Activated CD4-positive, alpha-beta T cell treated with anti-CD3 and anti-CD28 coated beads, Interleukin-2, amount 10 ng/mL, durations not matched to agents 24 days and 14 days (primary cell): ENCODE data around the gene AHNAK. TPM values are rescaled to one million over a fixed set of nuclear protein-coding genes. Genes with fewer than 3 reads are reported as not detected.
A peak's percentile ranks its signal among the peaks of the same experiment; 100 is the strongest.
"Not testable (repeated sequence)": the region's sequence is repeated elsewhere in the genome, so short reads cannot be mapped to it uniquely, and the experiment has no call there.

Source experiments
- DNase-seq: peaks from one replicate; pipeline ENCODE4 v3.0.0; 2022
- H3K27ac Mint-ChIP-seq: one replicate; pipeline ENCODE4 v1.8.0; 2022; ENCODE audit warnings: mild to moderate bottlenecking, mixed read lengths
- H3K27me3 Mint-ChIP-seq: one replicate; pipeline ENCODE4 v1.8.0; 2022; ENCODE audit warnings: mixed read lengths
- H3K36me3 Mint-ChIP-seq: one replicate; pipeline ENCODE4 v1.8.0; 2022; ENCODE audit warnings: low read depth, mild to moderate bottlenecking, mixed read lengths
- H3K4me1 Mint-ChIP-seq: one replicate; pipeline ENCODE4 v1.8.0; 2021; ENCODE audit warnings: mixed read lengths
- H3K4me3 Mint-ChIP-seq: one replicate; pipeline ENCODE4 v1.8.0; 2022; ENCODE audit warnings: mild to moderate bottlenecking, moderate library complexity, mixed read lengths
- H3K9me3 Mint-ChIP-seq: one replicate; pipeline ENCODE4 v1.8.0; 2021; ENCODE audit warnings: mixed read lengths
- intact Hi-C: fragments of 100-400 bp; cut with micrococcal nuclease; formaldehyde crosslinking; loops from one replicate; pipeline ENCODE4 v1.15.1; 2023
- total RNA-seq: library from RNA; stranded (reverse); gene quantifications from 2 replicates; pipeline ENCODE4 v1.2.3, GENCODE V29; 2022

The AHNAK gene
- total RNA-seq, 1 donor from 2014 or later: 91.5 TPM

DNA sequence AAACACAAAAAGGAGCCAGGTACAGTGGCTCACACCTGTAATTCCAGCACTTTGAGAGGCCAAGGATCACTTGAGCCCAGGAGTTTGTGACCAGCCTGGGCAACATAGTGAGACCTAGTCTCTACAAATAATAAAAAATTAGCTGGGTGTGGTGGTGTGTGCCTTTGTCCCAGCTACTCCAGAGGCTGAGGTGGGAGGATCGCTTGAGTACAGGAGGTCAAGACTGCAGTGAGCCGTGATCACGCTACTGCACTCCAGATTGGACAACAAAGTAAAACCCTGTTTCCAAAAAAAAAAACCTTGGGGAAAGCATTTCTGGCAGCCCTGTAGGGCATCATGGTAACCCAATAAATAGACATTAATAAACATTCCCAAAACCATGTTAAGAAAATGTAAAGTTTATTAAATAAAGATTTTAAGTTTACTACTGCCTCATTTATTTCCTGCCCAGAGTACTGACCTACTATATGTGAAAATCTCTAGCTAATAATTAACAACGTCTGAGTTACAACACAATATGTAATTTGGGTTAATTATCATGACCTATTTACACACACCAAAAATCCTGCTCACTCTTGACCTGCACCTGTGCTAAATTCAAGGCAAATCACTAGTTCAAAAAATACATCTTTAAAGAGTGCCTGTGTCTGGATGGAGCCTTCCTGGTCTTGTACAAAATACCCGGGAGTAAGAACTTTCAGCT lies 18.6 kb upstream of the AHNAK start:
- Mint-ChIP-seq H3K4me3 (no peak overlapping the region), H3K36me3 (peaks cover 69% of the 10 kb centered on the region), H3K27me3 (no peaks in the 10 kb centered on the region), H3K27ac (no peak overlapping the region), H3K4me1 (peaks cover 44% of the 10 kb centered on the region), H3K9me3 (no peaks in the 10 kb centered on the region)
- DNase-seq: no peak
- intact Hi-C loops: no loop called here

DNA sequence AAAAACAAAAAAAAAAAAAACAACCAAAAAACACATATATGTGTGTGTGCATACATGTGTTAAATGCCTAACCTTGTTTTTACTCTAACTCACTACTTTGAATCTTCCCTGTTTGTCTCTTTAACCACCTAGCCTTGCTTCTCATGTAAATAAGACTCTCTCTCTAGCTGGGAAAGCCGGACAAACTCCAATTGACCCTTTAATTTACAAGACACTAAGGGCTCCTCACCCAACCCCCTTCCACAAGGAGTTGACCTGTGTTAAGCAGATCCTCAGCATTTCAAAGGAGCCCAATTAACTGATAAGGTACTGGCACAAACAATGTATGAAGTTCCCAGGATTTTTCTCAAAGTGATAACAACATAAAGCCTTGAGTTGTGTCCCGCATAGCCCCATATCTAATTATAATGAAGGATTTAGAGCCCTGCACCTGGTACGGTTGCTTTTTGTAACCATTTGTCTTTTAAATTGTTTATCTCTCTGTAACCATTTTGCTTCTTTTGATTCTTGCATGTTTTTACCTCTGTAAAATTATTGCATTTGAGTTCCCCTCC lies 15.1 kb upstream of the AHNAK start:
- Mint-ChIP-seq H3K27ac (peak overlapping the region; percentile 73), H3K4me1 (peaks cover 53% of the 10 kb centered on the region), H3K36me3 (peaks cover 70% of the 10 kb centered on the region)
- intact Hi-C loops, H3K9me3 Mint-ChIP-seq, DNase-seq, H3K27me3 Mint-ChIP-seq, H3K4me3 Mint-ChIP-seq: not testable (repeated sequence)

DNA sequence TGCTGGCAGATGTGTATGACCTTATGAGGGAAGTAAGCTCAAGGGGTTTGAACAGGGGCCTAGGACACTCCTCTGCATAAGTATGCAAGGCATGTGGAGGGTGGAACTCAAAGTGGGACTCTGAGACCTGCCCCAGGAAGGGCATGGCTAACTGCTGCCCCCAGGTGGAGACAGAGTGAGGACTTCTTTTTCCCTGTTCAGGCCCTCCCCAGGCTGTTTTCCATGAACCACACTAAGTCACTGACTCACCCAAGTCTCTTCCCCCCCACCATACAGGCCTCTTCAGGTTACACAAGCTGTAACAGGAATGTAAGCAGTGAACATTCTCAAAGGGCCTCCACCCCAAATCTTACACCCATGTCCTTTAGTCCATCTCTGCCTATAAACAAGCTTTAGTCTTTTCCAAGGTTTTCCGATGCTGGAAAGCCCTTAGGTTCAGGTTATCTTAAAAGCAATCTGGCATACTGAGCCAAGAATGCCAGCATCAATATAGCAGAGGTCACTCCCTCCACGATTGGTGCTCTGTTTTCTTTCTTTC lies 14.0 kb upstream of the AHNAK start:
- H3K9me3 Mint-ChIP-seq: no peaks in the 10 kb centered on the region
- peak overlapping the region; percentile 75 for H3K27ac Mint-ChIP-seq
- no peaks in the 10 kb centered on the region for H3K27me3 Mint-ChIP-seq
- DNase-seq: peak; percentile 93
- peak overlapping the region; percentile 30 for H3K4me3 Mint-ChIP-seq
- intact Hi-C loops: loop anchor here (1.0 kb wide), 2 partner anchors 9 to 18 kb away; no protein-coding TSS in a partner anchor
- peaks cover 55% of the 10 kb centered on the region for H3K4me1 Mint-ChIP-seq
- peaks cover 67% of the 10 kb centered on the region for H3K36me3 Mint-ChIP-seq

DNA sequence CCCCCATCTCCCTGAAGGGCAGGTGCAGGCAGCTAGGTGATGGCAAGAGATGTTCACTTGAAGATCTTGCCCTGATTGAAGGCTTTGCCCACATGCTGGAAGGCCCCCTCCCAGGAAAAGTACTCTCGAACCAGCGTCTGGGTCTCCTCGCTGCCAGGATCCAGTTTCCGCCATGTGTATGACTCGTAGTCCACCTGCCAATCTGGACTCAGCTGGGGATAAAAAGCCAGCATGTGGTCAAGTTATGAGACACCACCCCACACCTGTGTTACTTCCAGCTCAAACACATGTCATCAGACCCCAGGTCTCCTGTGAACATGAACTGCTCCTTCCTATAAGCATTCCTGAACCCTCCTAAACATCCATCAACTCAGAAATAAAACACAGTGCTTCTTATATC lies 13.0 kb upstream of the AHNAK start:
- not testable (repeated sequence) for H3K9me3 Mint-ChIP-seq, H3K27me3 Mint-ChIP-seq, DNase-seq
- H3K4me3 Mint-ChIP-seq: peak overlapping the region; percentile 57
- H3K36me3 Mint-ChIP-seq: peaks cover 62% of the 10 kb centered on the region
- intact Hi-C loops: loop anchor here (1.0 to 10.0 kb wide), 5 partner anchors 8 to 735 kb away; partner anchors contain the start of genes FADS2 and TUT1
- H3K27ac Mint-ChIP-seq: peak overlapping the region; percentile 72
- peaks cover 62% of the 10 kb centered on the region for H3K4me1 Mint-ChIP-seq

DNA sequence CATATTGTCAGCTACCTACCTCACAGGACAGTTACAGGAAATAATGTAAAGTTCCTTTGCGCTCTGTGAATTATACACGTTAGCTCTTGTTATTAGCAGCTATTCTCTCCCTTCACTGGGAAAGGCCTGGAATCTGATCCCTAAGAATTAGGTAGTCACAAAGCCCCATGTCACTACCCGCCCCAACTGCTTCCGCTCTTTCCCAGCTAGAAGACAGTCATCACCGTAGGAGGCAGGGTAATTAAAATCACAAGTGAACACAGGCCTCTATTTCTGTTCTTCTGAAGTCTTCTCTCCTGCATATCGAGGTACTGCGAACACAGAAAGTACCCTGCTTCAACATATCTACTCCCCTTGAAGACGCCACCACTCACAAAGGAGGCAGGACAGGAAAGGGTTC lies 12.6 kb upstream of the AHNAK start:
- peaks cover 62% of the 10 kb centered on the region for H3K36me3 Mint-ChIP-seq
- DNase-seq: no peak
- no peaks in the 10 kb centered on the region for H3K9me3 Mint-ChIP-seq
- peak overlapping the region; percentile 72 for H3K27ac Mint-ChIP-seq
- peak overlapping the region; percentile 57 for H3K4me3 Mint-ChIP-seq
- no peaks in the 10 kb centered on the region for H3K27me3 Mint-ChIP-seq
- intact Hi-C loops: loop anchor here (5.0 to 10.0 kb wide), 3 partner anchors 33 to 734 kb away; partner anchors contain the start of genes FADS2 and TUT1
- peaks cover 67% of the 10 kb centered on the region for H3K4me1 Mint-ChIP-seq

DNA sequence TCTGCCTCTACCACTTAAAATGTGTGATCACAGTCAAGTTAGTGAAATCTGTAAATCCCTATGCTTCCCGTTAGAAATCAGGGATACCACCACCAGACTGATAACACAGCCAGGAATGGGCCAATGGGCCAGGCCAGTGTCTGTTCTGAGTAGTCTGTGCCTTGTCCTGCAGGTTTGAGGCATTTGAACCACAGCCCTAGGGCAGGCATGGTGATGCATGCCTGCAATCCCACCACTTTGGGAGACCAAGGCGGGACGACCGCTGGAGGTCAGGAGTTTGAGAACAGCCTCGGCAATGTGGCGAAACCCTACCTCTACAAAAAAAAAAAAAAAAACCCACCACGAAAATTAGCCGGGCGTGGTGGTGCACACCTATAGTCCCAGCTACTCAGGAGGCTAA lies 12.1 kb upstream of the AHNAK start:
- H3K4me3 Mint-ChIP-seq: no peak overlapping the region
- H3K36me3 Mint-ChIP-seq: peaks cover 59% of the 10 kb centered on the region
- no peaks in the 10 kb centered on the region for H3K9me3 Mint-ChIP-seq
- DNase-seq: no peak
- H3K4me1 Mint-ChIP-seq: peaks cover 70% of the 10 kb centered on the region
- peak overlapping the region; percentile 72 for H3K27ac Mint-ChIP-seq
- intact Hi-C loops: loop anchor here (5.0 to 10.0 kb wide), 3 partner anchors 34 to 734 kb away; partner anchors contain the start of genes FADS2 and TUT1
- H3K27me3 Mint-ChIP-seq: no peaks in the 10 kb centered on the region

DNA sequence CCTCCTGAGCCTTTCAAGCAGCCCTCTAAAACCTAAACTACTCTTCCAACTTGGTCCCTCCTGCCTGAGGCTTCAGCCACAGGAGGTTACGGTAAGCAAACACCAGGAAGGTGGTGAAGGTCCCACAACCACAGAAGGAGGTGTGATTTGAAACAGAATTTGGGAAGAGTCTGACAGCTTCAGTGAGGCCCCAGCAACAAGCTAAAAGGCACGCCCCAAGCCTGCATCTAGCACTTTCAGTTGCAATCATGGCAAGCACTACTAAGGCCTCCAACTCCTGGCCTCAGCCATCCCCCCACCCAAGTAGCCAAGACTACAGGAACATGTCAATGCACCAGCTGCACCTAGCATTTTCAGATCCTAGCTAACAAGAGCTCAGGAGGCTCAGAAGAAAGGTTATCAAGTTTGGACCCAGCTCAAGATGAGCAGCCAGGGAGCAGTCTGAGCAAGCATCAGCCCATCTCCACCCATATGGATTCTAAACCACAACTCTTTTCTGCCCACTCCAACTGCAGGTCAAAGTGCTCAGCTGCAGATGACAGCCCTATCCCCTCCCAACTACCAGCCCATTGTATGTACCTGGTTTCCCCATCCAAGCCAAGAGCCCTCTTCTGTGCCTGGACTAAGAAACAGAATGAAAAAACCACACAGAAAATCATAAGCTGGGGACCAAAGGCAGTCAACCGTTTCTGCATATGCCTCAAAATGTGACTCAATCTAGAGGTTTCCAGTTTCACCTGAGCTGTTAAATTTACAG lies 10.4 kb upstream of the AHNAK start:
- peak; percentile 94 for DNase-seq
- intact Hi-C loops: loop anchor here (1.0 to 10.0 kb wide), 7 partner anchors 11 to 732 kb away; partner anchors contain the start of genes AHNAK, EEF1G, FADS2 and TUT1
- H3K4me3 Mint-ChIP-seq: peak overlapping the region; percentile 78
- H3K27ac Mint-ChIP-seq: peak overlapping the region; percentile 98
- H3K4me1 Mint-ChIP-seq: peaks cover 82% of the 10 kb centered on the region
- no peaks in the 10 kb centered on the region for H3K27me3 Mint-ChIP-seq
- peaks cover 52% of the 10 kb centered on the region for H3K36me3 Mint-ChIP-seq
- H3K9me3 Mint-ChIP-seq: no peaks in the 10 kb centered on the region

DNA sequence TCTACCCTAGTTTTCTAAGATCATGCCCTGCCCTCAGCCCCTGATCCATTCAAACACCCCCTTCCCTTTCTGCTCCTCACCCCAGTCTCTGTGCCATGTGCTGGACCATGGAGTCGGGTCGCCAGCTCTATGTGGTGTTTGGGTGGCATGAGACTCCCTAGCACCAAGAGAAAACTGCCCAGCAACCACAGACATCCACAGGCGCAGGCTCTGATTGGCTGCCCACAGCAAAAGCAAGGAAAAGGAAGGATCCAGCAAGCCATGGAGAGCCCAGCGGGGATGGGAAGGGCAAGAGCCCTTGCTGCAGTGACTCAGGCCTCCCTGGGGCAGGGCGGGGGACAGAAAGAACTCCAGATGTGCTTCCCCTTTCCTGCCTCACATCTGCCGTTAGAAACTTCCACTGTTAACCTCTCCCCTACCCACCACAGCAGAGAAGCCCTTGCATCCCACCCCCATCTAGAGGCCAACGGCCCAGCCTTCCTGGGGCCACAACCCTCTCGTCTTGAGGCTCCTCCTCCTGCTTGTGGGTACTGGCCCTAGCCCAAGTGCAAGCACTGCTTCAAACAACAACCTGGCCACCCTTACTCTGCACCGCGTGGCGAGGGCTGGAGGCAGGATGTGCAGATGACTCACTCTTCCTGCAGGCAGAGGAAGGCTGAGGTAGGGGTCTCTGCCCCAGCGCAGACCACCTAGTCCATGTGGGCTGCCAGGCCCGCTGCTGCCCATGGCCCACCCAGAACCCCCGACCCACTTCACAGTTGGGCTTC lies 9.7 kb upstream of the AHNAK start:
- H3K27me3 Mint-ChIP-seq: peaks cover 2% of the 10 kb centered on the region
- intact Hi-C loops: loop anchor here (1.0 to 10.0 kb wide), 6 partner anchors 10 to 731 kb away; partner anchors contain the start of genes AHNAK, EEF1G, FADS2 and TUT1
- peak; percentile 96 for DNase-seq
- peaks cover 47% of the 10 kb centered on the region for H3K36me3 Mint-ChIP-seq
- H3K4me3 Mint-ChIP-seq: peak overlapping the region; percentile 78
- peak overlapping the region; percentile 98 for H3K27ac Mint-ChIP-seq
- H3K4me1 Mint-ChIP-seq: peaks cover 86% of the 10 kb centered on the region
- H3K9me3 Mint-ChIP-seq: no peaks in the 10 kb centered on the region

DNA sequence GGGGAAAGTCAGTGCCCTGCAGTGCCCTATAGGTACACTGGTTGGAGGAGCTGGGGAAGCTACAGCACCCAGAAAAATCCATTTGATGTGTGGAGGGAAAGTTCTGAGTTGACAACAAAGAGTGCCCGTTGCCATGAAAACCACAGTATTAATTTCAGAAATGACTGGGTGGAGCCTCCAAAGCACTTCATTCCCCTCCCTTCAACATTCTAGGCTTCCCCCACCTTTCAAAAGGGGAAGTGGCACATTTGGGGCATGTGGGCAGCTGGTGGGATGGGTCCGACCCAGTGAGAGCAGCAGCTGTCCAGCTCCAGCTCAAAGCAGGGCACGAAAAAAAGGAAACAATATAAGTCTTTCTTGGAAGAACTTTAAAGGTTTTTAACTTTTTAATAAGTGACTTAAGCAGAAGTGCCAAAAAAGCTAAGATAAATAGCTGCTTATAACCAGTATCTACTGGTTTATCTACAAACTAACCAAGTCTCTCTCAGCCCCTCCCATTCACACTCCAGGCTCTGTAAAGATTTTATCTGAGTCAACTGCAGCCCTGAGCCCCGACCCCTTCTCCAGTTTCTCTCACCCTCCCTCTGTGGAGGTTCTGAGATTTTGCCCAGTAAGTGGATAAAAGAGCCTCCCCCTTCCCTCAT lies 9.0 kb upstream of the AHNAK start:
- peak overlapping the region; percentile 98 for H3K27ac Mint-ChIP-seq

DNA sequence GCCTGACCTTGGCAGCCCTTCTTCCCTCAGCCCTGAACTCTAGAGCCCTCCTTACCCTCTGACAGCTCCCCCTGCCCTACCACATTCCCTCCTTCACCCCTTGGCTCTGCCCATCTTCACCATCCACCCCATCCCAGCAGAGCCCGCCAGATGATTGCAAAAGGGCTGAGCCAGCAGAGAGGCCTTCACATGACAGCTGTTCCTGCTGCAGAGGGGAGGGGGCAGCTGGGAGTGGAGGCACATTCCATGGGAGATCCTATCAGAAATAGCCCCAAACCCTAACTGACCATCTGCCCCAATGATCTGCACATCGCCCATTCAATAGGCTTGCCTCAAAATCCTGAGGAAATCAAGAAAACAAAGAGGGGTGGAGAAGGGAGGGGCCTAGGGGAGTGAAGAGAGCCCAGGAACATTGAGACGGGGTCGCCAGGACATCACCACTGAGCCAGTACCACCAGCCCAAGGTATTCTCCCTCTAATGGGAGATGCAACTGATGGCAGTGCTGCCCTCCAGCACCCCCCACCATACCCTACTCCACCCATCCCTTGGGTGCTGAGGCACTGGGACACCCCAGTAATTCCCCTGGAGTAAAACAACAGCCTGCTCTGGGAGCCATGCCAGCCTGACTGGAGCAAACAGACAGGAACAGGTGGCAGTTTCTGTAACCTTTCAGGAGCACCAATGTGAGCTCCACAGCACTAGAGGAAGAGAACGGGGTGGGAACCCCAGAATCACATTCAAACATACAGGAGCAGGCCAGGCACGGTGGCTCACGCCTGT lies 8.0 kb upstream of the AHNAK start:
- intact Hi-C loops: loop anchor here (5.0 to 10.0 kb wide), 3 partner anchors 38 to 730 kb away; partner anchors contain the start of genes FADS2 and TUT1
- H3K9me3 Mint-ChIP-seq: no peaks in the 10 kb centered on the region
- H3K36me3 Mint-ChIP-seq: peaks cover 32% of the 10 kb centered on the region
- peaks cover 83% of the 10 kb centered on the region for H3K4me1 Mint-ChIP-seq
- peak overlapping the region; percentile 78 for H3K4me3 Mint-ChIP-seq
- H3K27me3 Mint-ChIP-seq: peaks cover 6% of the 10 kb centered on the region
- H3K27ac Mint-ChIP-seq: peak overlapping the region; percentile 98
- no peak for DNase-seq

More for the DNA sequence above, 9.0 kb upstream of the AHNAK start:
- Mint-ChIP-seq H3K36me3 (peaks cover 40% of the 10 kb centered on the region), H3K4me3 (peak overlapping the region; percentile 78), H3K9me3 (no peaks in the 10 kb centered on the region), H3K4me1 (peaks cover 86% of the 10 kb centered on the region), H3K27me3 (peaks cover 2% of the 10 kb centered on the region)
- DNase-seq: peak; percentile 92
- intact Hi-C loops: loop anchor here (1.0 to 10.0 kb wide), 6 partner anchors 9 to 731 kb away; partner anchors contain the start of genes AHNAK, EEF1G, FADS2 and TUT1

DNA sequence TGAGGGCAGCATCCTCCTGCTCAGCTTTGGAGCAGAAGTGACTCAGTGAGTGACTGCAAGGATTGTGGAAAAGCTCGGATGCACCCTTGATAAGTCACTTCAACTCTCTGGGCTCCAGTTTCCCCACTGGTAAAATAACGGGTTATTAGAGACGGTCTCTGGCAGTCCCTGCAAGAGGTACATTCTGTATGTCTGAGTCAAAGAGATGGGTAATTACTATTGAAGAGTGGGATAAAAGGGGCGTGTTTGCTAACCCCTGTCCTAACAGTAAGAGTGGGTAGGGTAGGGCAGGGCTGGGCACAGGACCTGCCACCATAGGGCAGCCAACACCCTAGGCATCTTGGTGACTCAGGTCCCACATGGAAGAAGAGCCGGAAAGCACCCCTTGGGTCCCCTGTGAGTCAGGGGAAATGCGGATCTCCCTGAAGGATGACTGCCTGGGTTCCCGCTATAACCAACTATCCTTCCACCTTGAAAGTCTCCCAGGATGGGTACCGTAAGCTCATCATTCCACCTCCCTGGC lies 7.3 kb upstream of the AHNAK start:
- DNase-seq: peak; percentile 72
- Mint-ChIP-seq H3K36me3 (peaks cover 25% of the 10 kb centered on the region), H3K27ac (peak overlapping the region; percentile 98), H3K4me1 (peaks cover 78% of the 10 kb centered on the region), H3K9me3 (no peaks in the 10 kb centered on the region), H3K27me3 (peaks cover 6% of the 10 kb centered on the region), H3K4me3 (peak overlapping the region; percentile 78)
- intact Hi-C loops: loop anchor here (2.0 to 10.0 kb wide), 2 partner anchors 47 to 729 kb away; partner anchors contain the start of genes FADS2 and MTA2
